WTC11 (cell line): ENCODE results near the gene PGPEP1. TPM values are rescaled to one million over a fixed set of nuclear protein-coding genes. Genes with fewer than 3 reads are reported as not detected.

Source experiments
- ATAC-seq: fragments of 200-7000 bp; cut with Tn5 transposase; 2 replicates; pipeline ENCODE4 v1.10.0; 2021; ENCODE audit warnings: mild to moderate bottlenecking, moderate library complexity
- CTCF ChIA-PET: fragments of 300-600 bp; sonication (Branson Sonifier 250); formaldehyde crosslinking; loops from one replicate; lab custom pipeline; 2021; ENCODE audit warnings: antibody characterized with exemption; lab: Charles Lee
- POLR2A ChIA-PET: fragments of 350-600 bp; sonication (Branson Sonifier 250); formaldehyde crosslinking; loops from one replicate; lab custom pipeline; 2021; ENCODE audit warnings: antibody characterized with exemption; lab: Charles Lee
- DNase-seq: peaks from one replicate; pipeline ENCODE4 v3.0.0; 2021; ENCODE audit warnings: low spot score
- H3K27ac Mint-ChIP-seq: 2 replicates; pipeline ENCODE4 v1.8.0; 2021; ENCODE audit warnings: mixed read lengths
- H3K27me3 Mint-ChIP-seq: 2 replicates; pipeline ENCODE4 v1.8.0; 2021; ENCODE audit warnings: low read depth, mild to moderate bottlenecking, moderate library complexity, mixed read lengths
- H3K36me3 Mint-ChIP-seq: 2 replicates; pipeline ENCODE4 v1.8.0; 2021; ENCODE audit warnings: mixed read lengths
- H3K4me1 Mint-ChIP-seq: 2 replicates; pipeline ENCODE4 v1.8.0; 2022; ENCODE audit warnings: mixed read lengths
- H3K4me3 Mint-ChIP-seq: 2 replicates; pipeline ENCODE4 v1.8.0; 2021; ENCODE audit warnings: mild to moderate bottlenecking, moderate library complexity, mixed read lengths
- H3K9me3 Mint-ChIP-seq: 2 replicates; pipeline ENCODE4 v1.8.0; 2021; ENCODE audit warnings: mixed read lengths
- ATF2 ChIP-seq: sonication (generic); formaldehyde crosslinking; IDR thresholded peaks from 2 replicates; pipeline ENCODE4 v1.8.1; 2022; ENCODE audit warnings: low read depth, missing genetic modification reagents, borderline replicate concordance
- CBFB ChIP-seq: sonication (generic); formaldehyde crosslinking; IDR thresholded peaks from 2 replicates; pipeline ENCODE4 v1.8.1; 2022; ENCODE audit warnings: mild to moderate bottlenecking, low read depth, missing genetic modification reagents
- CDX4 ChIP-seq: fragments of 250-450 bp; sonication (Bioruptor Pico); IDR thresholded peaks from 2 replicates; pipeline ENCODE4 v1.9.0; 2021; ENCODE audit warnings: moderate library complexity, mild to moderate bottlenecking, inconsistent platforms, borderline replicate concordance
- CREM ChIP-seq: sonication (generic); formaldehyde crosslinking; IDR thresholded peaks from 2 replicates; pipeline ENCODE4 v1.8.1; 2022; ENCODE audit warnings: mild to moderate bottlenecking, missing genetic modification reagents, moderate library complexity
- E2F5 ChIP-seq: sonication (generic); formaldehyde crosslinking; IDR thresholded peaks from 2 replicates; pipeline ENCODE4 v1.8.1; 2022; ENCODE audit warnings: mild to moderate bottlenecking, moderate library complexity, missing genetic modification reagents
- ESRRA ChIP-seq: sonication (generic); formaldehyde crosslinking; IDR thresholded peaks from 2 replicates; pipeline ENCODE4 v1.8.1; 2022; ENCODE audit warnings: mild to moderate bottlenecking, missing genetic modification reagents, borderline replicate concordance
- FOXJ3 ChIP-seq: sonication (generic); formaldehyde crosslinking; IDR thresholded peaks from 2 replicates; pipeline ENCODE4 v1.9.0; 2021; ENCODE audit warnings: missing genetic modification reagents, mild to moderate bottlenecking, borderline replicate concordance
- FOXP1 ChIP-seq: sonication (generic); formaldehyde crosslinking; IDR thresholded peaks from 2 replicates; pipeline ENCODE4 v1.8.0; 2022; ENCODE audit warnings: missing genetic modification reagents, mild to moderate bottlenecking, moderate library complexity, borderline replicate concordance
- GRHL2 ChIP-seq: fragments of 250-450 bp; sonication (Bioruptor Pico); IDR thresholded peaks from 2 replicates; pipeline ENCODE4 v1.8.0; 2022; ENCODE audit warnings: mild to moderate bottlenecking, moderate library complexity; ENCODE audit not compliant: insufficient replicate concordance, severe bottlenecking
- JUN ChIP-seq: sonication (generic); formaldehyde crosslinking; IDR thresholded peaks from 2 replicates; pipeline ENCODE4 v1.8.0; 2023; ENCODE audit warnings: mild to moderate bottlenecking, missing genetic modification reagents
- KAT7 ChIP-seq: sonication (generic); formaldehyde crosslinking; IDR thresholded peaks from 2 replicates; pipeline ENCODE4 v1.8.1; 2023; ENCODE audit warnings: missing genetic modification reagents, mild to moderate bottlenecking, borderline replicate concordance
- NR2C2 ChIP-seq: sonication (generic); formaldehyde crosslinking; IDR thresholded peaks from 2 replicates; pipeline ENCODE4 v1.8.0; 2022; ENCODE audit warnings: mild to moderate bottlenecking, missing genetic modification reagents
- OVOL2 ChIP-seq: fragments of 250-450 bp; sonication (Bioruptor Pico); IDR thresholded peaks from 2 replicates; pipeline ENCODE4 v1.9.0; 2021; ENCODE audit warnings: mild to moderate bottlenecking, borderline replicate concordance
- PRDM15 ChIP-seq: sonication (generic); formaldehyde crosslinking; IDR thresholded peaks from 2 replicates; pipeline ENCODE4 v1.8.0; 2022; ENCODE audit warnings: missing genetic modification reagents
- PREB ChIP-seq: sonication (generic); formaldehyde crosslinking; IDR thresholded peaks from 2 replicates; pipeline ENCODE4 v1.8.1; 2022; ENCODE audit warnings: mild to moderate bottlenecking, missing genetic modification reagents, moderate library complexity, borderline replicate concordance
- SMAD3 ChIP-seq: sonication (generic); formaldehyde crosslinking; IDR thresholded peaks from 2 replicates; pipeline ENCODE4 v1.8.0; 2022; ENCODE audit warnings: missing genetic modification reagents, mild to moderate bottlenecking, borderline replicate concordance
- SP1 ChIP-seq: sonication (generic); formaldehyde crosslinking; conservative IDR thresholded peaks from 2 replicates; pipeline ENCODE4 v1.8.1; 2022; ENCODE audit warnings: missing genetic modification reagents
- STAT6 ChIP-seq: sonication (generic); formaldehyde crosslinking; conservative IDR thresholded peaks from 2 replicates; pipeline ENCODE4 v1.8.1; 2023; ENCODE audit warnings: mild to moderate bottlenecking, low read depth, missing genetic modification reagents, moderate library complexity
- ZMAT4 ChIP-seq: fragments of 250-450 bp; sonication (Bioruptor Pico); IDR thresholded peaks from 2 replicates; pipeline ENCODE4 v1.9.0; 2021; ENCODE audit warnings: mild to moderate bottlenecking
- ZNF263 ChIP-seq: sonication (generic); formaldehyde crosslinking; IDR thresholded peaks from 2 replicates; pipeline ENCODE4 v1.8.1; 2022; ENCODE audit warnings: low read depth, mild to moderate bottlenecking, moderate library complexity, missing genetic modification reagents
- total RNA-seq: library from RNA; stranded (reverse); gene quantifications from 3 replicates; pipeline ENCODE4 v1.2.3, GENCODE V29; 2021

Gene PGPEP1
- total RNA-seq, 1 experiment from 2014 or later = 68.1 TPM

- no peak for TF ChIP-seq STAT6 (CRISPR knock-in tag)
- no peak for TF ChIP-seq OVOL2
- TF ChIP-seq GRHL2 (CRISPR knock-in tag) = no peak
- no peak for TF ChIP-seq PREB (CRISPR knock-in tag)
- TF ChIP-seq ATF2 (CRISPR knock-in tag) = no peak
- TF ChIP-seq FOXJ3 = no peak
- TF ChIP-seq JUN = no peak
- TF ChIP-seq NR2C2 (CRISPR knock-in tag) = no peak
Observed at GRCh38 chr19:18418483-18419194, 78.2 kb downstream of the PGPEP1 start (continued).

GRCh38 chr19:18419195-18419698 lies 78.8 kb downstream of the PGPEP1 start, which contains the start of gene SSBP4:
TSS of gene SSBP4 (plus strand) at chr19:18419398. CDS start at chr19:18419649, 251 bp downstream.
- H3K27me3 Mint-ChIP-seq = peaks cover 32% of the 10 kb centered on the region
- peaks cover 30% of the 10 kb centered on the region for H3K4me1 Mint-ChIP-seq

More at GRCh38 chr19:18419195-18419698, 78.8 kb downstream of the PGPEP1 start, which contains the start of gene SSBP4:
- CTCF ChIA-PET = interaction anchor here (0.6 to 9.7 kb wide), 24 partner anchors 9 to 378 kb away, joined by 3 to 94 read pairs (median 4); partner anchors contain the start of genes GDF15, LSM4 and REX1BD
- H3K9me3 Mint-ChIP-seq = no peaks in the 10 kb centered on the region
- POLR2A ChIA-PET = interaction anchor here (1.5 to 3.0 kb wide), 3 partner anchors 9 to 139 kb away, joined by 6 to 12 read pairs (median 9); no protein-coding TSS in a partner anchor
- DNase-seq = peak; percentile 69
- peak; percentile 59; the same call in 1 of the 2 replicates for TF ChIP-seq E2F5 (CRISPR knock-in tag)
- peak; percentile 66; the same call in 1 of the 2 replicates for TF ChIP-seq CREM (CRISPR knock-in tag)
- no peak for TF ChIP-seq ZMAT4
- no peak for TF ChIP-seq SMAD3 (CRISPR knock-in tag)
- TF ChIP-seq ESRRA (CRISPR knock-in tag) = 0 out of 2 replicates have a peak, but pooled peaks have one; percentile 26
- 0 out of 2 replicates have a peak, but pooled peaks have one; percentile 37 for TF ChIP-seq ZNF263
- TF ChIP-seq SP1 (CRISPR knock-in tag) = 0 out of 2 replicates have a peak, but pooled peaks have one; percentile 65
- TF ChIP-seq KAT7 (CRISPR knock-in tag) = 0 out of 2 replicates have a peak, but pooled peaks have one; percentile 68
- peak; percentile 51; the same call in 1 of the 2 replicates for TF ChIP-seq PRDM15 (CRISPR knock-in tag)
- TF ChIP-seq FOXP1 (CRISPR knock-in tag) = peak; percentile 71; the same call in 1 of the 2 replicates
- TF ChIP-seq CBFB (CRISPR knock-in tag) = peak; percentile 25; the same call in 1 of the 2 replicates
- no peak for TF ChIP-seq CDX4 (CRISPR knock-in tag)
- no peak within 1 kb of the TSS for H3K27ac Mint-ChIP-seq
- peak within 1 kb of the TSS; percentile 72 for H3K4me3 Mint-ChIP-seq
- H3K36me3 Mint-ChIP-seq = no peaks in the 10 kb centered on the region
- ATAC-seq = peak; percentile 5; the same call in 1 of the 2 replicates
